Measurements from ENCODE around the gene SLC6A8.

DNA sequence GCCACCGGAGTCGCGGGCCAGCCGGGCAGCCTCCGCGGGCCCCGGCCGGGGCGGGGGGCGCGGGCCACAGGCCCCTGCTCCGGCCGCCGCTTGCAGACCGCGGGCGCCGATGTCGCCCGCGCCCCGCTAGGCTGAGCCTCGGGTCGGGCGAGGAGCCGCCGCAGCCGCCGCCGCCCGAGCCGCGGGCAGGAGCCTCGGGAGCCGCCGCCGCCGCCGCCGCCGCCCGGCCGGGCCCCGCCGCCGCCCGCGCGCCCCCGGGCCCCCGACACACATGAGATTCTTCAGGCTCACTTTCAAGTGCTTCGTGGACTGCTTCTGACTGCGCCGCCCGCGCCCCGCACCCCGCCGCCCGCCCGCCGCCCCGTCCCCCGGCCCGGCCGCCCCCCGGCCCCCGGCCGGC, 345 bp downstream of the SLC6A8 start:
- no peak for TF ChIP-seq CTCF (IDR thresholded peaks at IDR 0.05)
- no peak for TF ChIP-seq POLR2A (IDR thresholded peaks at IDR 0.05)
- no peak for TF ChIP-seq EP300 (IDR thresholded peaks at IDR 0.05)
